ENCODE data around the gene VWA5A.

VWA5A gene

GRCh38 chr11:124143034-124143433 is 27.8 kb downstream of the VWA5A start:
- H3K4me3 ChIP-seq (ENCODE audit: low read depth, low read length) = no peak overlapping the region
- no peaks in the 10 kb centered on the region for H3K36me3 ChIP-seq (replicated peaks)
- no peaks in the 10 kb centered on the region for H3K27me3 ChIP-seq (replicated peaks)
- no peak for DNase-seq
- TF ChIP-seq CTCF (IDR thresholded peaks at IDR 0.05; ENCODE audit: low read depth, low read length, missing control alignments) = no peak
- in situ Hi-C loops (cut with HindIII; ENCODE audit: low pct_ligation_motif_present, low sequenced_read_pairs) = no loop called here
- H3K27ac ChIP-seq = no peak overlapping the region

DNA sequence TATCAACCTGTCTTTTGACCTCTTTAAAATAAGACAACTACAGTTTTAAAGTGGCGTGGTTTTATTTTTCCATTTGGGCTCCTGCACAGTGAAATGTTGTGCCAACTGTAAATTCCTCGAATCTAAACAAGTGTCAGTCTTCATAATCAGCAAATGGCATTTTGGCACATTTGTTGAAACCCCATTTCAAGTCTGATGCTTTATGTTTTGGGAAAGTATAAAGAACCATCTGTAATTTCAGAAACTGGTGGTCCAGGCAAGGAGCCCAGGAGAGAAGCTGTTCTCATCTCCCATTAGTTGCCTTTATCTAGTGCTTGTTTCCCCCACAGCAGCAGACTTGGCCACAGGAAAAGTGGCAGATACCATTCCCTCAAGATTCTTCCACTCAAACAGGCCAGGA is 32.7 kb downstream of the VWA5A start:
- TF ChIP-seq CTCF (IDR thresholded peaks at IDR 0.05; ENCODE audit: low read depth, low read length, missing control alignments) = no peak
- in situ Hi-C loops (cut with HindIII; ENCODE audit: low pct_ligation_motif_present, low sequenced_read_pairs) = no loop called here
- DNase-seq = no peak
- Histone ChIP-seq H3K4me3 (ENCODE audit: low read depth, low read length) (no peak overlapping the region), H3K36me3 (replicated peaks) (no peaks in the 10 kb centered on the region), H3K27me3 (replicated peaks) (no peaks in the 10 kb centered on the region), H3K27ac (no peak overlapping the region)

GRCh38 chr11:124150684-124151083 is 35.4 kb downstream of the VWA5A start:
- H3K27ac ChIP-seq = no peak overlapping the region
- H3K4me3 ChIP-seq (ENCODE audit: low read depth, low read length) = no peak overlapping the region
- H3K36me3 ChIP-seq (replicated peaks) = no peaks in the 10 kb centered on the region
- no peaks in the 10 kb centered on the region for H3K27me3 ChIP-seq (replicated peaks)
- in situ Hi-C loops (cut with HindIII; ENCODE audit: low pct_ligation_motif_present, low sequenced_read_pairs) = no loop called here
- DNase-seq = no peak
- TF ChIP-seq CTCF (IDR thresholded peaks at IDR 0.05; ENCODE audit: low read depth, low read length, missing control alignments) = no peak

- in situ Hi-C loops (cut with HindIII; ENCODE audit: low pct_ligation_motif_present, low sequenced_read_pairs) = no loop called here
- no peaks in the 10 kb centered on the region for H3K36me3 ChIP-seq (replicated peaks)
- no peak overlapping the region for H3K27ac ChIP-seq
- H3K4me3 ChIP-seq (ENCODE audit: low read depth, low read length) = no peak overlapping the region
- DNase-seq = no peak
- H3K27me3 ChIP-seq (replicated peaks) = no peaks in the 10 kb centered on the region
- no peak for TF ChIP-seq CTCF (IDR thresholded peaks at IDR 0.05; ENCODE audit: low read depth, low read length, missing control alignments)
Measured at GRCh38 chr11:124152770-124153407, 37.6 kb downstream of the VWA5A start.

GRCh38 chr11:124153821-124154220 is 38.6 kb downstream of the VWA5A start:
- H3K36me3 ChIP-seq (replicated peaks) = no peaks in the 10 kb centered on the region
- in situ Hi-C loops (cut with HindIII; ENCODE audit: low pct_ligation_motif_present, low sequenced_read_pairs) = no loop called here
- H3K4me3 ChIP-seq (ENCODE audit: low read depth, low read length) = no peak overlapping the region
- H3K27me3 ChIP-seq (replicated peaks) = no peaks in the 10 kb centered on the region
- no peak for TF ChIP-seq CTCF (IDR thresholded peaks at IDR 0.05; ENCODE audit: low read depth, low read length, missing control alignments)
- H3K27ac ChIP-seq = no peak overlapping the region
- no peak for DNase-seq

GRCh38 chr11:124159481-124159880 is 44.2 kb downstream of the VWA5A start:
- no peak overlapping the region for H3K27ac ChIP-seq
- H3K36me3 ChIP-seq (replicated peaks) = no peaks in the 10 kb centered on the region
- no peak overlapping the region for H3K4me3 ChIP-seq (ENCODE audit: low read depth, low read length)
- TF ChIP-seq CTCF (IDR thresholded peaks at IDR 0.05; ENCODE audit: low read depth, low read length, missing control alignments) = no peak
- in situ Hi-C loops (cut with HindIII; ENCODE audit: low pct_ligation_motif_present, low sequenced_read_pairs) = no loop called here
- H3K27me3 ChIP-seq (replicated peaks) = no peaks in the 10 kb centered on the region
- DNase-seq = no peak
